ENCODE data around the gene TTC33.

The TTC33 gene

DNA sequence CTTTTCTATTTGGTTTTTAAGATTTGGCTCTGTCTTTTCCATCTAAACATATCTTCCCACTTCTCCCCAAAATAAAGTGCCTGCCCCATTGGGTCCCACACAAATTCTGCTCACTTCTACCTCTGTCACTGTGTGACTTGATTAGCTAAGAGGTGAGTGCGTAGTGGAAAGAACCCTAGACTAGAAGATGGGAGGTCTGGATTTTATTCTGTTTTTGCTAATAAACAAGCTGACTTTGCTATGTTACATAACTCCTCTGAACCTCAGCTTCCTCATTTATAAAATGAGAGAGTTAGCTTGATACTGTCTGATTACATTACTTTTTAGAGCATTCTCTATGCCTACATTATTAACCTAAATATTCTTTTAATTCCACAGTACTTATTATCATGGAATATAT, 127.4 kb downstream of the TTC33 start:
- no peak overlapping the region for H3K4me3 ChIP-seq (ENCODE audit: low read depth, low read length)
- TF ChIP-seq, protein P1, sequence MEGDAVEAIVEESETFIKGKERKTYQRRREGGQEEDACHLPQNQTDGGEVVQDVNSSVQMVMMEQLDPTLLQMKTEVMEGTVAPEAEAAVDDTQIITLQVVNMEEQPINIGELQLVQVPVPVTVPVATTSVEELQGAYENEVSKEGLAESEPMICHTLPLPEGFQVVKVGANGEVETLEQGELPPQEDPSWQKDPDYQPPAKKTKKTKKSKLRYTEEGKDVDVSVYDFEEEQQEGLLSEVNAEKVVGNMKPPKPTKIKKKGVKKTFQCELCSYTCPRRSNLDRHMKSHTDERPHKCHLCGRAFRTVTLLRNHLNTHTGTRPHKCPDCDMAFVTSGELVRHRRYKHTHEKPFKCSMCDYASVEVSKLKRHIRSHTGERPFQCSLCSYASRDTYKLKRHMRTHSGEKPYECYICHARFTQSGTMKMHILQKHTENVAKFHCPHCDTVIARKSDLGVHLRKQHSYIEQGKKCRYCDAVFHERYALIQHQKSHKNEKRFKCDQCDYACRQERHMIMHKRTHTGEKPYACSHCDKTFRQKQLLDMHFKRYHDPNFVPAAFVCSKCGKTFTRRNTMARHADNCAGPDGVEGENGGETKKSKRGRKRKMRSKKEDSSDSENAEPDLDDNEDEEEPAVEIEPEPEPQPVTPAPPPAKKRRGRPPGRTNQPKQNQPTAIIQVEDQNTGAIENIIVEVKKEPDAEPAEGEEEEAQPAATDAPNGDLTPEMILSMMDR (IDR thresholded peaks at IDR 0.05; ENCODE audit: borderline replicate concordance, insufficient read depth, low read depth, low read length), result no peak

DNA sequence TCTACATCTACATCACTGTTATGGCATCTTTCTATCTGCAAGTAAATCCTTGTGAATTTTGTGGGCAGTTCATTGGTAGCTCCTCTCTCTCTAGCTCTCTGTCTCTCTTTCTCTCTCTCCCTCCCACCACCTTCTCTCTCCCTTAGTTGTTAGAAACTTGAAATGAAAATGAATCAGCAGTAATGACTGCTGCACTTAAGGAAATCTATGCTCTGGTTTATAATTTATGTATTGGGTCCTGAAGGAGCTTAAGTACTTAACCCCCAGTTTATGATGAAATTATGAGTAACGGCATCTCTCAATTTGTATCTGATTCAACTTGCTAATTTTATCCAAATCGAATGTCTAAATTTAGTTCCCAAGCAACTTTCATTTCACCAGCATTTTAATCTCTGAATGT, 128.1 kb downstream of the TTC33 start:
- H3K4me3 ChIP-seq (ENCODE audit: low read depth, low read length), result no peak overlapping the region
- TF ChIP-seq, protein P1 (IDR thresholded peaks at IDR 0.05; ENCODE audit: borderline replicate concordance, insufficient read depth, low read depth, low read length), result no peak

DNA sequence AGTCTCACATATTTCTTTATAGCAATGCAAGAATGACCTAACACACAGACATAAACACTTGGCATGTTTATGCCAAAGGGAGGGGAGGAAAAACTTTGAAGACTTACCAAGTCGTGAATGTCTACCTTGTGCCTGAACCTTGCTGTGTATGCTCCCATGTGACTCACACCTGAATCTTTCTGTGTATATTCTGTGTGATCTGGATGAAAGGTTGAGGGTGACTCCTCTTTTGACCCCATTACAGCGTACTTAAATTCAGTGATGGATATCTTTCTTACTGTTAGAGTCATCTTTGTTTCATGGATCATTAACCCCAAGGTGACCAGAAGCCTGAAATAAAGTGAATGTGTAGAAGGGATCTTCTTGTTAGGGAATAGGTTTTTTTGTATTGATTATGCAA, 129.0 kb downstream of the TTC33 start:
- TF ChIP-seq, protein P1 (IDR thresholded peaks at IDR 0.05; ENCODE audit: borderline replicate concordance, insufficient read depth, low read depth, low read length), result no peak
- no peak overlapping the region for H3K4me3 ChIP-seq (ENCODE audit: low read depth, low read length)

DNA sequence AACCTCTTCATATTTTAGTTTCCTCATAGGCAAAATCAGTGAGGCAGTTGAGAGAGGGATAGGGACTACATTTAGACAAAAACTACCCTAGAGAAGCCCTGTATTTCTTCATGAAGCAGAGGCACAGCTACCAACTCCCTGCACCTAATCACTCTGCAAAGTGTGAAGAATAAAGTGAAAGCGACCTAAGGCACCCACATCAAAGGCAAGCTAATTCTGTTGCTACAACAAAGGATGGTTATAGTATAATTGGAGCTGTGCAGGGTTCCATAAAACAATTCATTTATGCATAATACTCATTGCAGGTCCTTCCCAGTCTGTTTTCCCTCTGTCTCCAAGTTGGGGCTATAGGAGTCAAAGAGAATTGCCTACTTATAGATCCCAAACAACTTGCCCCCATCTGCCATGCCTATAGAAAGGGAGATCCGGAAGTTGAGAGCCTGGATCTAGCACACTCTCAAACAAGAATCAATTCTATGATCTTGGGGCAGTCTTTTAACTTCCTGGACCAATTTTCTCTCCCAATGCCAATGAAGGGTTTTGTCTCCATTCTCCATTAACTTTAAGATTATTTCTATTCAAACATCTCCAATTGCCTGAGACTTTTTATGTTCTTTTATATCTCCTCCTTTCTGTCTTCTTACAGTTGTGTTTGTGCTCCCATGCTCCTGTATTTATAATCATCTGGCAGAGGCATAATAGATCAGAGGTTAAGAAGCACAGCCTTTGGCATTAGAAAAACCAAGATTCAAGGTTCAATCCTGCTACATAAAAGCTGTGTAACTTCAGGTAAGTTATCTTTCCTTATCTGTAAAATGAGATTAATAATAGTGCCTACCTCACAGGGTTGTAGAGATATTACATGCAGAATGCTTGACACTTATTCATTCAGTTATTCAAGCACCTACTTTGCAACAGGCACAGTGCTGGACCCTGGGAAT, 132.0 kb downstream of the TTC33 start:
- no peak overlapping the region for H3K4me3 ChIP-seq (ENCODE audit: low read depth, low read length)
- TF ChIP-seq, protein P1 (IDR thresholded peaks at IDR 0.05; ENCODE audit: borderline replicate concordance, insufficient read depth, low read depth, low read length), result no peak

DNA sequence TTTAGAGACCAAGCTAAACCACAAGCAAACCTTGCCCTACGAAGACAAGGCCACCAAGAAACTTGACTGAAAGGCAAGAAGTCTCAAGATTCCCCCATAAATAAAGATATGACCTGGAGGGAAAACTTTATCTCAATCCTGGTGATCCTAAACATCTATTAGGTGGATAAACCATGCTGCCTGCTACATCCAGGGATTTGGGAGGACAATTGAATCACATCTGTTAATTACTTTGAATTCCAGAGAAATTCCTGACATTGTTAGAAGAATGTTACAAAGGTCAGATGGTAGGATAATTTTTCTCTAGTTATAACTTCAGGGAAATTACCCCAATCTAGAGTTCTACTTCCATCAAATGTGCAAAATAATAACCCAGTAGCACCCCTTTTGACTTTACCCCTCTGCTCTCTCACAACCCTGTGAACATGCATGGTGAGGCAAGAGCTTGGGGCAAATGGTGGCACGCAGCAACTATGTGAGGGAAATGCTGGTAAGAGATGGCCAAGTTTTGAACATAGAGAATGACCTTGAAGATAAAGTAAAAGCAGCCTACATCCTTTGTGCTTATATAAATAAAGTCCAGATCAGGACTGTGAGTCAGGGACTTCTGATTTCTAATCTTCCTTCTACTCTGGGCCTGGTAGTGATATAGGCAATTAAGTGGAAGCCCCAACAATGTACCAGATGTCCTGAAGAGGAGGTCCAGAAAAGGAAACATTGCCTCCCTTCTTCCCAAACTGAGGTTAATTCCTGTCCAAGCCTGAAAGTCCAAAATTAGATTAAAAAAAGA, 133.1 kb downstream of the TTC33 start:
- TF ChIP-seq, protein P1 (IDR thresholded peaks at IDR 0.05; ENCODE audit: borderline replicate concordance, insufficient read depth, low read depth, low read length), result no peak

DNA sequence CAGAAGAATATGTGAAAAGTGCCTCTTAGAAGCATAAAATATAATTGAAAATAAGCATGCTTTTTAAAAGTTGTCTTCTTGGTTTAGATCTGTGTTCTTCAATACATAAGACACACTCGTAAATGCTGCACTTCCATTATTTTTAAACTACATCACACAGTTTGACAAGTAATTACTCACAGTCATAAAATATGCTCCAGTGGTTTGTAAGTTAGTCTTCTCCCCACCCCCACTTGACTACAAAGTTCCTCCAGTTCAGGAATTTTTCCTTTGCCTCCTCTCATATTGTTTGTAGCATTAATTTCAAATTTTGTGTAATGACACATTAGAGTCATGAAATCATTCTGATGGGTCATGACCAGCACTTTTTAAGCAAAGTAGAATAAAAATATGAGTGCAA, 136.3 kb downstream of the TTC33 start:
- no peak overlapping the region for H3K4me3 ChIP-seq (ENCODE audit: low read depth, low read length)
- TF ChIP-seq, protein P1 (IDR thresholded peaks at IDR 0.05; ENCODE audit: borderline replicate concordance, insufficient read depth, low read depth, low read length), result no peak

More for the DNA sequence above, 133.1 kb downstream of the TTC33 start:
- no peak overlapping the region for H3K4me3 ChIP-seq (ENCODE audit: low read depth, low read length)
